HUES6 (cell line): ENCODE results near the gene ZFX.

ENCODE experiments used
- H3K27ac ChIP-seq: 2 replicates; pipeline ENCODE4 v1.7.0; 2013; ENCODE audit warnings: low read depth, mild to moderate bottlenecking, low read length, inconsistent platforms
- H3K27me3 ChIP-seq: 2 replicates; pipeline ENCODE4 v1.6.1; 2013; ENCODE audit warnings: low read length; ENCODE audit not compliant: control insufficient read depth, insufficient read depth
- H3K36me3 ChIP-seq: 2 replicates; pipeline ENCODE4 v1.6.1; 2013; ENCODE audit warnings: low read length; ENCODE audit not compliant: control insufficient read depth, insufficient read depth
- H3K4me1 ChIP-seq: 2 replicates; pipeline ENCODE4 v1.6.1; 2013; ENCODE audit warnings: low read length; ENCODE audit not compliant: control insufficient read depth, insufficient read depth
- H3K4me3 ChIP-seq: 2 replicates; pipeline ENCODE4 v1.5.1; 2013; ENCODE audit warnings: low read depth, low read length
- H3K9ac ChIP-seq: one replicate; pipeline ENCODE4 v1.6.1; 2013; ENCODE audit warnings: mild to moderate bottlenecking, low read length
- H3K9me3 ChIP-seq: 2 replicates; pipeline ENCODE4 v1.6.1; 2013; ENCODE audit warnings: low read depth, low read length; ENCODE audit not compliant: control insufficient read depth, insufficient read depth

The ZFX gene

GRCh38 chrX:24219320-24219719, 69.8 kb downstream of the ZFX start:
- Histone ChIP-seq H3K36me3 (no peaks in the 10 kb centered on the region), H3K4me1 (peaks cover 8% of the 10 kb centered on the region), H3K27me3 (no peaks in the 10 kb centered on the region), H3K9me3 (no peaks in the 10 kb centered on the region), H3K9ac (no peak overlapping the region), H3K27ac (no peak overlapping the region), H3K4me3 (no peak overlapping the region)

GRCh38 chrX:24221872-24222271, 72.3 kb downstream of the ZFX start:
- Histone ChIP-seq H3K27ac (no peak overlapping the region), H3K9ac (no peak overlapping the region), H3K4me3 (no peak overlapping the region), H3K9me3 (peaks cover 10% of the 10 kb centered on the region), H3K36me3 (no peaks in the 10 kb centered on the region), H3K4me1 (no peaks in the 10 kb centered on the region), H3K27me3 (no peaks in the 10 kb centered on the region)

- no peak overlapping the region for H3K27ac ChIP-seq
- H3K27me3 ChIP-seq = no peaks in the 10 kb centered on the region; the same call in 1 of the 2 replicates
- no peaks in the 10 kb centered on the region for H3K36me3 ChIP-seq
- H3K4me3 ChIP-seq = no peak overlapping the region
- peaks cover 10% of the 10 kb centered on the region for H3K9me3 ChIP-seq
- H3K9ac ChIP-seq = no peak overlapping the region
- H3K4me1 ChIP-seq = no peaks in the 10 kb centered on the region
These were observed 75.7 kb downstream of the ZFX start for GRCh38 chrX:24225265-24225664.

GRCh38 chrX:24226176-24226575, 76.6 kb downstream of the ZFX start:
- Histone ChIP-seq H3K9ac (no peak overlapping the region), H3K27me3 (no peaks in the 10 kb centered on the region; the same call in 1 of the 2 replicates), H3K27ac (no peak overlapping the region)

GRCh38 chrX:24228596-24228995, 79.1 kb downstream of the ZFX start:
- no peaks in the 10 kb centered on the region for H3K4me1 ChIP-seq
- no peak overlapping the region for H3K9ac ChIP-seq
- no peaks in the 10 kb centered on the region; the same call in 1 of the 2 replicates for H3K27me3 ChIP-seq
- no peak overlapping the region for H3K27ac ChIP-seq
- no peaks in the 10 kb centered on the region for H3K36me3 ChIP-seq
- H3K4me3 ChIP-seq = no peak overlapping the region
- peaks cover 10% of the 10 kb centered on the region for H3K9me3 ChIP-seq

More at GRCh38 chrX:24226176-24226575, 76.6 kb downstream of the ZFX start:
- H3K4me3 ChIP-seq = no peak overlapping the region
- H3K9me3 ChIP-seq = peaks cover 10% of the 10 kb centered on the region
- no peaks in the 10 kb centered on the region for H3K36me3 ChIP-seq
- no peaks in the 10 kb centered on the region for H3K4me1 ChIP-seq

GRCh38 chrX:24229400-24229879, 79.9 kb downstream of the ZFX start:
- Histone ChIP-seq H3K27me3 (no peaks in the 10 kb centered on the region; the same call in 1 of the 2 replicates), H3K9ac (no peak overlapping the region), H3K27ac (no peak overlapping the region), H3K36me3 (no peaks in the 10 kb centered on the region), H3K9me3 (peaks cover 10% of the 10 kb centered on the region), H3K4me1 (no peaks in the 10 kb centered on the region), H3K4me3 (no peak overlapping the region)

GRCh38 chrX:24229976-24230375, 80.4 kb downstream of the ZFX start:
- Histone ChIP-seq H3K36me3 (no peaks in the 10 kb centered on the region), H3K9me3 (peaks cover 10% of the 10 kb centered on the region), H3K27ac (no peak overlapping the region), H3K4me3 (no peak overlapping the region), H3K9ac (no peak overlapping the region), H3K4me1 (no peaks in the 10 kb centered on the region), H3K27me3 (no peaks in the 10 kb centered on the region; the same call in 1 of the 2 replicates)

- no peak overlapping the region for H3K9ac ChIP-seq
- no peaks in the 10 kb centered on the region; the same call in 1 of the 2 replicates for H3K27me3 ChIP-seq
- no peaks in the 10 kb centered on the region for H3K9me3 ChIP-seq
- no peaks in the 10 kb centered on the region for H3K4me1 ChIP-seq
- H3K36me3 ChIP-seq = no peaks in the 10 kb centered on the region
- H3K4me3 ChIP-seq = no peak overlapping the region
- no peak overlapping the region for H3K27ac ChIP-seq
These were observed 81.6 kb downstream of the ZFX start for GRCh38 chrX:24231131-24231540.

GRCh38 chrX:24231641-24232179, 82.2 kb downstream of the ZFX start:
- no peak overlapping the region for H3K27ac ChIP-seq
- no peak overlapping the region for H3K4me3 ChIP-seq
- H3K4me1 ChIP-seq = no peaks in the 10 kb centered on the region
- no peaks in the 10 kb centered on the region for H3K36me3 ChIP-seq
- H3K27me3 ChIP-seq = no peaks in the 10 kb centered on the region; the same call in 1 of the 2 replicates
- H3K9me3 ChIP-seq = no peaks in the 10 kb centered on the region
- H3K9ac ChIP-seq = no peak overlapping the region

- H3K4me1 ChIP-seq = no peaks in the 10 kb centered on the region
- H3K27me3 ChIP-seq = no peaks in the 10 kb centered on the region; the same call in 1 of the 2 replicates
- H3K9me3 ChIP-seq = no peaks in the 10 kb centered on the region
- H3K9ac ChIP-seq = no peak overlapping the region
- no peak overlapping the region for H3K4me3 ChIP-seq
- no peaks in the 10 kb centered on the region for H3K36me3 ChIP-seq
- no peak overlapping the region for H3K27ac ChIP-seq
These were observed 83.3 kb downstream of the ZFX start for GRCh38 chrX:24232796-24233195.

- no peak overlapping the region for H3K27ac ChIP-seq
- no peaks in the 10 kb centered on the region for H3K36me3 ChIP-seq
- no peaks in the 10 kb centered on the region; the same call in 1 of the 2 replicates for H3K27me3 ChIP-seq
- no peaks in the 10 kb centered on the region for H3K9me3 ChIP-seq
- no peaks in the 10 kb centered on the region for H3K4me1 ChIP-seq
- H3K9ac ChIP-seq = no peak overlapping the region
- H3K4me3 ChIP-seq = no peak overlapping the region
These were observed 85.7 kb downstream of the ZFX start for GRCh38 chrX:24235084-24235710.
